DOHH2 (cell line): Measurements from ENCODE around the gene SAMD4A.

ENCODE experiments used
- CTCF ChIP-seq: fragments of 200-600 bp; sonication (generic); IDR thresholded peaks from one replicate; pipeline ENCODE4 v1.5.1; 2014; ENCODE audit warnings: antibody characterized with exemption, mild to moderate bottlenecking, low read depth, low read length; ENCODE audit not compliant: poor library complexity, severe bottlenecking
- EZH2phosphoT487 ChIP-seq: fragments of 200-600 bp; sonication (generic); IDR thresholded peaks from 2 replicates; pipeline ENCODE4 v1.6.1; 2017; ENCODE audit warnings: borderline replicate concordance, mild to moderate bottlenecking, antibody characterized with exemption, low read length, moderate library complexity, mixed read lengths

- TF ChIP-seq CTCF (no peak), EZH2phosphoT487 (no peak)
These were observed 56.5 kb downstream of the SAMD4A start for GRCh38 chr14:54623279-54624004.
